ENCODE measurements around the gene UTS2B. TPM values are rescaled to one million over a fixed set of nuclear protein-coding genes. Genes with fewer than 3 reads are reported as not detected.

Gene UTS2B
- total RNA-seq, 1 donor from 2014 or later: not detected

- Histone ChIP-seq H3K36me3 (ENCODE audit: control insufficient read depth, insufficient read depth, low read length) (no peaks in the 10 kb centered on the region), H3K27me3 (ENCODE audit: control insufficient read depth, insufficient read depth, low read length) (no peaks in the 10 kb centered on the region), H3K4me3 (ENCODE audit: low read depth, low read length) (peak within 1 kb of the TSS; percentile 82)
- no peak for FAIRE-seq
- no peak for TF ChIP-seq CTCF (IDR thresholded peaks at IDR 0.05; ENCODE audit: insufficient read depth, low read length, severe bottlenecking)
- DNase-seq (ENCODE audit: low read depth): peak; percentile 42
Measured at GRCh38 chr3:191328962-191329653, 1.2 kb downstream of the UTS2B start, which contains the start of gene CCDC50. CCDC50 (plus strand) TSS chr3:191329394; CDS start chr3:191329675, 281 bp downstream.

DNA sequence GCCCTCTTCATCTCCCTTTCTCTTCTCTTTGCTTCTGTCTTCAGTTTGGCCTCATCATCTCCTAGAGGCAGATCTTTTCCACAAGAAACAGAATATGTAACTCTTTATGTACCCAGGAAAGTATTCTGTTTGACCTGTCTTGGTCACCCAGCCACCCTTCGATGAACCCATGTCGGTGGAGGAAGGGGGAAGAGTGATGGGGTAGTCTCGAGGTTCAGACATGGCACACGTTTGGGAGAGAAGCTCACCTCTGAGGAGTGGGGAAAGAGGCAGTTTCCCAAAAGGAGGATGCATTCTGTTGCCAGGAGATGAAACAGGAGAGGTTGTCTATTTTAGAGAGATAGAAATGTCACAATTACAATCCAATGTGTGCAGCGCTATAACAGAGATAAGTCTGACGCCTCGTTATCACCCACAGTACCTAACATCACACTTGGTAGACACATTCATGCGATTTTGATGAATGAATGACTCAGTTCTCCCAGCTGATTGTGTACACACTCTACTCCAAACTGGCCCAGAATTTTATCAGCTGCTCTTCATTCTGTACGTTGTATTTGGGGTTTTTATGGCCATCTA is 1.9 kb downstream of the UTS2B start:
- Histone ChIP-seq H3K4me3 (ENCODE audit: low read depth, low read length) (peak overlapping the region; percentile 82), H3K27me3 (ENCODE audit: control insufficient read depth, insufficient read depth, low read length) (no peaks in the 10 kb centered on the region), H3K36me3 (ENCODE audit: control insufficient read depth, insufficient read depth, low read length) (no peaks in the 10 kb centered on the region)
- TF ChIP-seq CTCF (IDR thresholded peaks at IDR 0.05; ENCODE audit: insufficient read depth, low read length, severe bottlenecking): no peak
- DNase-seq (ENCODE audit: low read depth) (peak; percentile 47), FAIRE-seq (no peak)

GRCh38 chr3:191327526-191327925 is 2.8 kb downstream of the UTS2B start:
- no peak for DNase-seq (ENCODE audit: low read depth)
- H3K27me3 ChIP-seq (ENCODE audit: control insufficient read depth, insufficient read depth, low read length): no peaks in the 10 kb centered on the region
- FAIRE-seq: no peak
- no peaks in the 10 kb centered on the region for H3K36me3 ChIP-seq (ENCODE audit: control insufficient read depth, insufficient read depth, low read length)
- no peak overlapping the region for H3K4me3 ChIP-seq (ENCODE audit: low read depth, low read length)
- TF ChIP-seq CTCF (IDR thresholded peaks at IDR 0.05; ENCODE audit: insufficient read depth, low read length, severe bottlenecking): no peak

- no peak for TF ChIP-seq CTCF (IDR thresholded peaks at IDR 0.05; ENCODE audit: insufficient read depth, low read length, severe bottlenecking)
- H3K4me3 ChIP-seq (ENCODE audit: low read depth, low read length): no peak overlapping the region
- FAIRE-seq: no peak
- no peaks in the 10 kb centered on the region for H3K27me3 ChIP-seq (ENCODE audit: control insufficient read depth, insufficient read depth, low read length)
- H3K36me3 ChIP-seq (ENCODE audit: control insufficient read depth, insufficient read depth, low read length): no peaks in the 10 kb centered on the region
- peak; percentile 64 for DNase-seq (ENCODE audit: low read depth)
Measured at GRCh38 chr3:191324936-191325335, 5.4 kb downstream of the UTS2B start.

DNA sequence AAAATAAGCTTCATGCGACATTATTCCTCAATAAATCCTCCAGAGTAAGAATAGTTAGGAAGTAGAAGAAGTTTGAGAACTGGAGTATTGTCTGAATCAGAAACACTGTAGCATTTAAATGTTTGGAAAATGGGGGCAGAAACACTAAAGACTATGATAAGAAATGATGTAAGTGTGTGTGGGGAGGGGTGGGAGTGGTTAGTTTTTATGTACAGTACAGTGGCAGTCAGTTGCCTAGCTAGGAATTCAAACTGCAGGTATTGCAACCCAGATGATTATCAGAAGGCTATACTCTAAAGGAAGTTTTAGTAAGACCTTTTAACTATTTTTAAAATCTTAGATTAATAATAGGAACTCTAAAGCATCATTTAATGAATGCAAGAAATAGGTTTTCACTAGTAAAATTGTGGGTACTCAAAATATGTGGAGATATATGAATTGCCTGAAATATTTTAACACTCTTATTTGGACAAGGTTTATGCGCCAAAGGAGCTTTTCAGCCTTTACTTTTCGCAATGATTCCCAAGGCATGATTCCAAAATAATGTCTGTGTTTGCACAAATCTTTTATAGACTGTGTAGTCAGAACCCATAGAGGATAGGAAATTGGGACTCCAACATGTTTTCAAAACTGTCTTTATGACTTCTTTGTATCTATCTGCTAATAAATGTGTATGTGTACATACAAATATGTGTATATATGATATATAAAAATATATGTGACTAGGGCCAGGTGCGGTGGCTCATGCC is 9.1 kb downstream of the UTS2B start:
- no peaks in the 10 kb centered on the region for H3K36me3 ChIP-seq (ENCODE audit: control insufficient read depth, insufficient read depth, low read length)
- DNase-seq (ENCODE audit: low read depth) (no peak), FAIRE-seq (no peak)
- H3K4me3 ChIP-seq (ENCODE audit: low read depth, low read length): no peak overlapping the region
- no peak for TF ChIP-seq CTCF (IDR thresholded peaks at IDR 0.05; ENCODE audit: insufficient read depth, low read length, severe bottlenecking)
- no peaks in the 10 kb centered on the region for H3K27me3 ChIP-seq (ENCODE audit: control insufficient read depth, insufficient read depth, low read length)

Measured in bronchial epithelial cell (primary cell).